GM19324 (cell line): Measurements from ENCODE around the gene ALG12.

ENCODE experiments used
- ATAC-seq: cut with Tn5 transposase; IDR thresholded peaks from one replicate; pipeline ENCODE4 v1.9.1; 2021; ENCODE audit warnings: mild to moderate bottlenecking, moderate library complexity; ENCODE audit not compliant: unreplicated experiment, low FRiP score

The ALG12 gene

GRCh38 chr22:49958366-49958921, 40.2 kb upstream of the ALG12 start:
- no peak for ATAC-seq

- ATAC-seq: no peak
These were observed 39.7 kb upstream of the ALG12 start for GRCh38 chr22:49957826-49958365.

GRCh38 chr22:49956914-49957825, 38.9 kb upstream of the ALG12 start:
- no peak for ATAC-seq

GRCh38 chr22:49956418-49956770, 38.2 kb upstream of the ALG12 start:
- ATAC-seq: no peak

- ATAC-seq: no peak
These were observed 37.6 kb upstream of the ALG12 start for GRCh38 chr22:49955581-49956417.

GRCh38 chr22:49954991-49955580, 36.8 kb upstream of the ALG12 start:
- ATAC-seq: no peak

GRCh38 chr22:49954354-49954753, 36.1 kb upstream of the ALG12 start:
- no peak for ATAC-seq

GRCh38 chr22:49953680-49954344, 35.6 kb upstream of the ALG12 start:
- ATAC-seq: no peak

- no peak for ATAC-seq
These were observed 34.9 kb upstream of the ALG12 start for GRCh38 chr22:49953027-49953679.

- no peak for ATAC-seq
These were observed 34.0 kb upstream of the ALG12 start for GRCh38 chr22:49951986-49952896.

- no peak for ATAC-seq
These were observed 33.4 kb upstream of the ALG12 start for GRCh38 chr22:49951678-49951985.

- no peak for ATAC-seq
These were observed 32.9 kb upstream of the ALG12 start for GRCh38 chr22:49951000-49951677.

- ATAC-seq: no peak
These were observed 32.3 kb upstream of the ALG12 start for GRCh38 chr22:49950396-49950994.

- no peak for ATAC-seq
These were observed 31.7 kb upstream of the ALG12 start for GRCh38 chr22:49949914-49950292.

GRCh38 chr22:49948958-49949913, 31.0 kb upstream of the ALG12 start:
- ATAC-seq: no peak

- ATAC-seq: no peak
These were observed 30.1 kb upstream of the ALG12 start for GRCh38 chr22:49948116-49948957.
